IMR-90 (cell line): ENCODE data around the gene NEK6. TPM values are rescaled to one million over a fixed set of nuclear protein-coding genes. Genes with fewer than 3 reads are reported as not detected.

ENCODE experiments used
- ATAC-seq: fragments of 200-7000 bp; cut with Tn5 transposase; 2 replicates; pipeline ENCODE4 v1.9.1; 2020; ENCODE audit warnings: low read depth, mild to moderate bottlenecking, moderate library complexity
- BruUV-seq: library from RNA; stranded (reverse); fragments of 400-500 nt; replicated peaks from 2 replicates; lab custom pipeline; 2021; lab: Mats Ljungman, UMichigan
- CTCF ChIA-PET: fragments of 300-600 bp; formaldehyde crosslinking; extraction: SDS; loops from one replicate; lab custom pipeline; 2021; ENCODE audit warnings: antibody characterized with exemption; lab: Yijun Ruan, JAX
- POLR2A ChIA-PET: fragments of 300-600 bp; sonication (Branson Sonifier 250); formaldehyde crosslinking; loops from one replicate; lab custom pipeline; 2022; ENCODE audit warnings: antibody characterized with exemption; ENCODE audit not compliant: unreplicated experiment; lab: Charles Lee
- DNase-seq: peaks from one replicate; pipeline ENCODE4 v3.0.0; 2013
- H2AFZ ChIP-seq: replicated peaks from 2 replicates; pipeline ENCODE3; 2013; ENCODE audit warnings: low read length, mild to moderate bottlenecking; ENCODE audit not compliant: poor library complexity
- H2AK5ac ChIP-seq: 2 replicates; pipeline ENCODE4 v1.6.1; 2013; ENCODE audit warnings: low read depth, low read length, inconsistent platforms
- H2AK9ac ChIP-seq: replicated peaks from 2 replicates; pipeline ENCODE3; 2013; ENCODE audit warnings: mild to moderate bottlenecking, low read depth, low read length, moderate library complexity; ENCODE audit not compliant: poor library complexity
- H2BK120ac ChIP-seq: 2 replicates; pipeline ENCODE4 v1.6.1; 2013; ENCODE audit warnings: low read depth, low read length, inconsistent platforms
- H2BK15ac ChIP-seq: 3 replicates; pipeline ENCODE4 v1.6.1; 2013; ENCODE audit warnings: low read depth, low read length, inconsistent platforms
- H2BK20ac ChIP-seq: 2 replicates; pipeline ENCODE4 v1.6.1; 2013; ENCODE audit warnings: low read depth, mild to moderate bottlenecking, inconsistent platforms, low read length, moderate library complexity
- H2BK5ac ChIP-seq: 2 replicates; pipeline ENCODE4 v1.6.1; 2013; ENCODE audit warnings: mild to moderate bottlenecking, low read depth, low read length, inconsistent platforms; ENCODE audit not compliant: poor library complexity, severe bottlenecking
- H3K14ac ChIP-seq: replicated peaks from 2 replicates; pipeline ENCODE4 v1.6.1; 2013; ENCODE audit warnings: low read depth, low read length, inconsistent platforms
- H3K18ac ChIP-seq: 2 replicates; pipeline ENCODE4 v1.6.1; 2013; ENCODE audit warnings: low read depth, low read length, control low read depth
- H3K23ac ChIP-seq: 2 replicates; pipeline ENCODE4 v1.6.1; 2013; ENCODE audit warnings: low read depth, low read length, inconsistent platforms
- H3K27ac ChIP-seq: 2 replicates; pipeline ENCODE4 v1.5.1; 2013; ENCODE audit warnings: mild to moderate bottlenecking, control low read depth, low read length; ENCODE audit not compliant: insufficient read depth
- H3K27me3 ChIP-seq: 2 replicates; pipeline ENCODE4 v1.6.1; 2013; ENCODE audit warnings: low read length; ENCODE audit not compliant: control insufficient read depth, insufficient read depth
- H3K36me3 ChIP-seq: 2 replicates; pipeline ENCODE4 v1.6.1; 2013; ENCODE audit warnings: low read length, mixed read lengths; ENCODE audit not compliant: control insufficient read depth, insufficient read depth
- H3K4ac ChIP-seq: 2 replicates; pipeline ENCODE4 v1.6.1; 2013; ENCODE audit warnings: low read depth, low read length, inconsistent platforms
- H3K4me1 ChIP-seq: 2 replicates; pipeline ENCODE4 v1.6.1; 2013; ENCODE audit warnings: low read length, mixed read lengths; ENCODE audit not compliant: control insufficient read depth, insufficient read depth
- H3K4me2 ChIP-seq: 2 replicates; pipeline ENCODE4 v1.6.1; 2013; ENCODE audit warnings: low read depth, mild to moderate bottlenecking, control low read depth, low read length, moderate library complexity
- H3K4me3 ChIP-seq: 2 replicates; pipeline ENCODE4 v1.5.1; 2013; ENCODE audit warnings: low read depth, mild to moderate bottlenecking, control low read depth, low read length, moderate library complexity; ENCODE audit not compliant: insufficient read depth
- H3K56ac ChIP-seq: 2 replicates; pipeline ENCODE4 v1.6.1; 2013; ENCODE audit warnings: low read length, inconsistent platforms; ENCODE audit not compliant: insufficient read depth; ENCODE audit errors: extremely low read depth
- H3K79me1 ChIP-seq, 2 experiments: 2 replicates each; pipeline ENCODE4 v1.6.1; 2013; ENCODE audit warnings: low read length in 2 of 2, inconsistent platforms in 1 of 2, low read depth in 1 of 2
- H3K9ac ChIP-seq: 2 replicates; pipeline ENCODE4 v1.6.1; 2013; ENCODE audit warnings: low read depth, low read length, control low read depth
- H3K9me1 ChIP-seq: 2 replicates; pipeline ENCODE4 v1.6.1; 2013; ENCODE audit warnings: low read length, inconsistent platforms; ENCODE audit not compliant: insufficient read depth
- H3K9me3 ChIP-seq: 2 replicates; pipeline ENCODE4 v1.6.1; 2013; ENCODE audit warnings: low read length; ENCODE audit not compliant: control insufficient read depth, insufficient read depth
- H4K20me1 ChIP-seq: 2 replicates; pipeline ENCODE4 v1.6.1; 2013; ENCODE audit warnings: low read length, inconsistent platforms; ENCODE audit not compliant: insufficient read depth
- H4K5ac ChIP-seq: 2 replicates; pipeline ENCODE4 v1.6.1; 2013; ENCODE audit warnings: mild to moderate bottlenecking, low read depth, low read length, control low read depth
- H4K8ac ChIP-seq, 2 experiments: 2 replicates each; pipeline ENCODE4 v1.6.1; 2013; ENCODE audit warnings: low read depth in 2 of 2, low read length in 2 of 2, control low read depth in 1 of 2, inconsistent platforms in 1 of 2
- H4K91ac ChIP-seq: 2 replicates; pipeline ENCODE4 v1.6.1; 2013; ENCODE audit warnings: low read depth, low read length, inconsistent platforms; ENCODE audit not compliant: insufficient read depth
- BHLHE40 ChIP-seq: fragments of 150-350 bp; IDR thresholded peaks from 2 replicates; pipeline ENCODE4 v1.6.1; 2016; ENCODE audit warnings: mild to moderate bottlenecking, low read depth, low read length
- CHD1 ChIP-seq: IDR thresholded peaks from 2 replicates; pipeline ENCODE4 v1.6.1; 2012; ENCODE audit warnings: low read depth, low read length, improper control_type of control experiment
- FOS ChIP-seq: fragments of 150-350 bp; IDR thresholded peaks from 2 replicates; pipeline ENCODE4 v1.6.1; 2016; ENCODE audit warnings: low read depth, low read length
- MAZ ChIP-seq: IDR thresholded peaks from 2 replicates; pipeline ENCODE4 v1.6.1; 2012; ENCODE audit warnings: low read depth, mild to moderate bottlenecking, low read length, improper control_type of control experiment, moderate library complexity, borderline replicate concordance
- MXI1 ChIP-seq: IDR thresholded peaks from 2 replicates; pipeline ENCODE4 v1.6.1; 2012; ENCODE audit warnings: low read depth, mild to moderate bottlenecking, low read length, moderate library complexity, borderline replicate concordance
- NFE2L2 ChIP-seq: fragments of 150-350 bp; IDR thresholded peaks from 2 replicates; pipeline ENCODE4 v1.6.1; 2016; ENCODE audit warnings: low read depth, mild to moderate bottlenecking, low read length
- POLR2A ChIP-seq: IDR thresholded peaks from 2 replicates; pipeline ENCODE4 v1.6.1; 2012; ENCODE audit warnings: mild to moderate bottlenecking, low read depth, low read length
- RFX5 ChIP-seq: IDR thresholded peaks from 2 replicates; pipeline ENCODE4 v1.8.0; 2012; ENCODE audit warnings: low read depth, mild to moderate bottlenecking, low read length, moderate library complexity
- SMC3 ChIP-seq: fragments of 150-350 bp; IDR thresholded peaks from 2 replicates; pipeline ENCODE4 v1.6.1; 2016; ENCODE audit warnings: low read depth, mild to moderate bottlenecking, antibody characterized with exemption, low read length, moderate library complexity
- WGBS, 2 experiments: methylation state at CpG; one replicate each; pipeline versions ENCODE4 v1.1.5 to v1.1.7; 2013; ENCODE audit warnings: missing lambda C conversion rate in 2 of 2; ENCODE audit not compliant: insufficient read length in 1 of 2; ENCODE audit errors: extremely low coverage in 2 of 2; 5-methylcytosine and 5-hydroxymethylcytosine counted together
- dilution Hi-C: fragments of 300-500 bp; cut with HindIII; formaldehyde crosslinking; loops from one replicate; pipeline ENCODE4 v1.14.3; 2018; ENCODE audit warnings: low sequenced_read_pairs; ENCODE audit not compliant: unreplicated experiment
- in situ Hi-C: fragments of 300-500 bp; cut with MboI; formaldehyde crosslinking; loops from 3 replicates; pipeline ENCODE4 v1.14.3; 2019; ENCODE audit warnings: low sequenced_read_pairs, inconsistent platforms, mixed read lengths
- intact Hi-C: fragments of 100-400 bp; cut with micrococcal nuclease; formaldehyde crosslinking; loops from 2 replicates; pipeline ENCODE4 v1.10.0; 2022
- polyA plus RNA-seq, 3 experiments: library from polyadenylated mRNA; depleted of rRNA; stranded (reverse); fragments of >200 nt; gene quantifications; 2 replicates each; pipeline ENCODE4 v1.2.3, GENCODE V29; 2012; ENCODE audit warnings: low replicate concordance in 1 of 3
- total RNA-seq: library from RNA; depleted of rRNA; stranded (reverse); fragments of >200 nt; gene quantifications from 2 replicates; pipeline ENCODE4 v1.2.3, GENCODE V29; 2012

Gene NEK6
- total and polyA plus RNA-seq, 2 of the 4 experiments (the other 2 are of a cell fraction), result 79.9 to 112 TPM

- H3K27me3 ChIP-seq, result no peaks in the 10 kb centered on the region
- no peak overlapping the region for H3K56ac ChIP-seq
- ATAC-seq (no peak), DNase-seq (no peak)
- dilution Hi-C loops, result no loop called here
- in situ Hi-C loops, result no loop called here
- no peak overlapping the region for H3K27ac ChIP-seq
- H2BK15ac ChIP-seq, result no peak overlapping the region
- peak overlapping the region; percentile 16 for H2BK5ac ChIP-seq
- H3K9me3 ChIP-seq, result no peaks in the 10 kb centered on the region
- peak overlapping the region; percentile 8 for H2AFZ ChIP-seq
- H3K23ac ChIP-seq, result no peak overlapping the region
- no peak overlapping the region for H3K4ac ChIP-seq
- H3K4me2 ChIP-seq, result no peak overlapping the region
- H2AK5ac ChIP-seq, result no peak overlapping the region
- no peak overlapping the region for H4K91ac ChIP-seq
- no TSS peak for BruUV-seq
- 0 out of 2 replicates have a peak, but pooled peaks cover 4% of the 10 kb centered on the region for H3K9me1 ChIP-seq
- H4K5ac ChIP-seq, result no peak overlapping the region
- peaks cover 17% of the 10 kb centered on the region for H3K4me1 ChIP-seq
- peaks cover 81% of the 10 kb centered on the region for H3K36me3 ChIP-seq
- no peak overlapping the region for H3K18ac ChIP-seq
- TF ChIP-seq POLR2A (no peak), MAZ (no peak), MXI1 (no peak), CHD1 (no peak), FOS (no peak), NFE2L2 (no peak), RFX5 (no peak), SMC3 (no peak), BHLHE40 (no peak)
- WGBS, 2 experiments, result 88% methylated on average over 3 of the region's 9 CpGs; no CpG with 5 or more reads in 1 of the 2 experiments
- H4K20me1 ChIP-seq, result peaks cover 26% of the 10 kb centered on the region
- intact Hi-C loops, result no loop called here
- H3K79me1 ChIP-seq, result peaks cover 21 to 78% of the 10 kb centered on the region in 2 experiments
- CTCF ChIA-PET, result no interaction called here
- H2BK20ac ChIP-seq, result no peak overlapping the region
- H4K8ac ChIP-seq, result no peak overlapping the region
- no peak overlapping the region for H2BK120ac ChIP-seq
- POLR2A ChIA-PET, result no interaction called here
- H3K9ac ChIP-seq, result no peak overlapping the region
- H2AK9ac ChIP-seq, result no peak overlapping the region
- H3K14ac ChIP-seq, result no peak overlapping the region
- no peak overlapping the region for H3K4me3 ChIP-seq
Observed at GRCh38 chr9:124345751-124346281, 88.1 kb downstream of the NEK6 start.
